ENCODE results near the gene ANKRD40. TPM values are rescaled to one million over a fixed set of nuclear protein-coding genes. Genes with fewer than 3 reads are reported as not detected.

ANKRD40 gene
- total and polyA plus RNA-seq, 10 of the 15 experiments (the other 5 are each of a cell fraction or from before 2014, with no cell fraction given): 5.9 to 21.7 (median 14.8) TPM

- Histone ChIP-seq H3K4me2 (ENCODE audit: control insufficient read depth, insufficient read depth) (no peak overlapping the region), H3K4me3 (no peak overlapping the region), H3K9ac (ENCODE audit: control insufficient read depth, insufficient read depth, low read length) (no peak overlapping the region), H3K9me3 (replicated peaks; ENCODE audit: control insufficient read depth, insufficient read depth, low read length) (no peaks in the 10 kb centered on the region), H3K4me1 (ENCODE audit: control insufficient read depth, insufficient read depth, low read length) (no peaks in the 10 kb centered on the region), H2AFZ (ENCODE audit: control insufficient read depth, low read depth, low read length) (no peak overlapping the region), H3K27me3 (replicated peaks in 1 of 2; ENCODE audit: control insufficient read depth in 2 of 2, insufficient read depth in 2 of 2, low read length in 1 of 2) (no peaks in the 10 kb centered on the region), H3K79me2 (ENCODE audit: control insufficient read depth, insufficient read depth, low read length) (no peaks in the 10 kb centered on the region), H3K36me3 (ENCODE audit: control insufficient read depth in 2 of 2, insufficient read depth in 2 of 2, low read length in 1 of 2) (no peaks in the 10 kb centered on the region), H3K27ac (ENCODE audit: control insufficient read depth, insufficient read depth) (no peak overlapping the region), H4K20me1 (ENCODE audit: control insufficient read depth, insufficient read depth) (no peaks in the 10 kb centered on the region)
- DNase-seq (ENCODE audit: low read depth, low spot score) (no peak), ATAC-seq (peak; percentile 28; the same call in 1 of the 3 replicates), FAIRE-seq (no peak)
- BruUV-seq (replicated peaks): no TSS peak
- SMC1A ChIA-PET (ENCODE audit: uncharacterized antibody, unreplicated experiment): no interaction called here
- CTCF ChIA-PET: no interaction called here
- 69% methylated on average over 3 of the region's 3 CpGs for WGBS (ENCODE audit: insufficient coverage, insufficient replicate concordance, low lambda C conversion rate, missing lambda C conversion rate)
- POLR2A ChIA-PET: no interaction called here
- intact Hi-C loops (cut with micrococcal nuclease; ENCODE audit: unreplicated experiment) (no loop called here), in situ Hi-C loops (cut with MboI) (no loop called here)
- RAD21 ChIA-PET (ENCODE audit: unreplicated experiment): no interaction called here
- TF ChIP-seq TCF7 (IDR thresholded peaks at IDR 0.05; ENCODE audit: borderline replicate concordance) (no peak), TCF3 (IDR thresholded peaks at IDR 0.05; ENCODE audit: borderline replicate concordance, insufficient read depth, low read depth, low read length) (no peak), FOXM1 (IDR thresholded peaks at IDR 0.05; ENCODE audit: low read depth, low read length) (no peak), SPI1 (IDR thresholded peaks at IDR 0.05; ENCODE audit: borderline replicate concordance, insufficient read depth, low read depth, low read length) (no peak), E2F4 (IDR thresholded peaks at IDR 0.05; ENCODE audit: low read depth, low read length) (no peak), SUPT20H (IDR thresholded peaks at IDR 0.05; ENCODE audit: borderline replicate concordance, control insufficient read depth, low read depth, low read length) (no peak), IRF4 (IDR thresholded peaks at IDR 0.05; ENCODE audit: low read depth, low read length) (no peak), MXI1 (IDR thresholded peaks at IDR 0.05; ENCODE audit: low read depth, low read length) (no peak), BRCA1 (IDR thresholded peaks at IDR 0.05; ENCODE audit: low read depth, low read length) (no peak)
Observed at GRCh38 chr17:50688245-50688644, 19.5 kb downstream of the ANKRD40 start.
